H1 (cell line): ENCODE data around the gene TPD52L1. TPM values are rescaled to one million over a fixed set of nuclear protein-coding genes. Genes with fewer than 3 reads are reported as not detected.

Experiments
- CTCF ChIA-PET: fragments of 300-600 bp; sonication (Branson Sonifier 250); formaldehyde crosslinking; loops from one replicate; lab custom pipeline; 2021; ENCODE audit not compliant: partially characterized antibody; lab: Charles Lee
- POLR2A ChIA-PET: fragments of 300-600 bp; sonication (Branson Sonifier 250); formaldehyde crosslinking; loops from one replicate; lab custom pipeline; 2021; ENCODE audit warnings: inconsistent platforms; ENCODE audit not compliant: partially characterized antibody; lab: Charles Lee
- DNase-seq, 2 experiments: peaks; one replicate each; pipeline versions ENCODE4 v3.0.0 to v3.0.0-alpha.2; 2010 to 2022; ENCODE audit warnings: low spot score in 2 of 2, low read depth in 1 of 2, mixed read lengths in 1 of 2
- FAIRE-seq: peaks from 2 replicates; lab custom pipeline; 2011; peaks lifted over from hg19 to GRCh38; lab: Jason Lieb, UNC
- H2AFZ ChIP-seq: 2 replicates; pipeline ENCODE4 v1.8.1; 2012; ENCODE audit warnings: low read length, inconsistent platforms
- H2AK5ac ChIP-seq: 2 replicates; pipeline ENCODE4 v1.6.1; 2013; ENCODE audit warnings: low read depth, low read length
- H2BK120ac ChIP-seq: replicated peaks from 2 replicates; pipeline ENCODE3; 2013; ENCODE audit warnings: low read depth, low read length, inconsistent platforms
- H2BK12ac ChIP-seq: 2 replicates; pipeline ENCODE4 v1.6.1; 2013; ENCODE audit warnings: low read depth, low read length
- H2BK15ac ChIP-seq: 2 replicates; pipeline ENCODE4 v1.6.1; 2013; ENCODE audit warnings: low read length
- H2BK20ac ChIP-seq: 2 replicates; pipeline ENCODE4 v1.6.1; 2013; ENCODE audit warnings: low read length
- H2BK5ac ChIP-seq: 2 replicates; pipeline ENCODE4 v1.6.1; 2013; ENCODE audit warnings: low read depth, low read length
- H3K14ac ChIP-seq: 2 replicates; pipeline ENCODE4 v1.6.1; 2013; ENCODE audit warnings: inconsistent platforms; ENCODE audit not compliant: insufficient read length
- H3K18ac ChIP-seq: 2 replicates; pipeline ENCODE4 v1.6.1; 2013; ENCODE audit warnings: low read length; ENCODE audit errors: extremely low read depth
- H3K23ac ChIP-seq: 2 replicates; pipeline ENCODE4 v1.6.1; 2013; ENCODE audit warnings: inconsistent platforms; ENCODE audit not compliant: insufficient read length
- H3K23me2 ChIP-seq: 2 replicates; pipeline ENCODE4 v1.6.1; 2013; ENCODE audit warnings: low read depth, low read length
- H3K27ac ChIP-seq: 2 replicates; pipeline ENCODE4 v1.6.1; 2011; ENCODE audit warnings: low read depth, low read length, inconsistent platforms
- H3K27me3 ChIP-seq, 4 experiments: replicated peaks in 1 of 4; 1 replicate in 1 of 4; 2 replicates in 3 of 4; pipeline versions ENCODE4 v1.6.1 to v1.8.1; 2011 to 2013; ENCODE audit warnings: low read length in 3 of 4, mild to moderate bottlenecking in 3 of 4, inconsistent platforms in 2 of 4, mixed read lengths in 2 of 4, moderate library complexity in 1 of 4; ENCODE audit not compliant: control insufficient read depth in 3 of 4, insufficient read depth in 3 of 4; ENCODE audit errors: extremely low read depth in 1 of 4
- H3K36me3 ChIP-seq, 4 experiments: 2 replicates each; pipeline versions ENCODE4 v1.6.1 to v1.8.1; 2011 to 2013; ENCODE audit warnings: mild to moderate bottlenecking in 4 of 4, low read length in 3 of 4, moderate library complexity in 2 of 4, control low read depth in 1 of 4, inconsistent platforms in 1 of 4; ENCODE audit not compliant: insufficient read depth in 4 of 4, control insufficient read depth in 2 of 4
- H3K4ac ChIP-seq: replicated peaks from 2 replicates; pipeline ENCODE3; 2013; ENCODE audit warnings: low read length, low read depth, mixed read lengths, inconsistent platforms; ENCODE audit not compliant: insufficient read length
- H3K4me1 ChIP-seq, 4 experiments: replicated peaks in 1 of 4; 1 replicate in 1 of 4; 2 replicates in 3 of 4; pipeline versions ENCODE4 v1.6.1 to v1.8.1; 2011 to 2013; ENCODE audit warnings: low read length in 3 of 4, inconsistent platforms in 2 of 4, mixed read lengths in 1 of 4; ENCODE audit not compliant: insufficient read depth in 4 of 4, control insufficient read depth in 3 of 4
- H3K4me2 ChIP-seq, 2 experiments: 2 replicates each; pipeline versions ENCODE4 v1.6.1 to v1.8.1; 2011 to 2013; ENCODE audit warnings: low read depth in 2 of 2, low read length in 2 of 2, control low read depth in 1 of 2, inconsistent platforms in 1 of 2, mild to moderate bottlenecking in 1 of 2; ENCODE audit not compliant: insufficient read depth in 1 of 2
- H3K4me3 ChIP-seq, 4 experiments: fragments of 200-600, 300-600 bp in 1 of 4; sonication (generic), shearing (Covaris generic), sonication (Bioruptor Twin) in 1 of 4; 2 replicates each; pipeline versions ENCODE4 v1.5.1 to v1.8.1; 2011 to 2016; ENCODE audit warnings: low read length in 4 of 4, low read depth in 3 of 4, control low read depth in 2 of 4, inconsistent platforms in 2 of 4, mild to moderate bottlenecking in 2 of 4, mixed read lengths in 1 of 4, moderate library complexity in 1 of 4; ENCODE audit not compliant: insufficient read depth in 2 of 4; ENCODE audit errors: extremely low read depth in 1 of 4
- H3K56ac ChIP-seq: replicated peaks from 2 replicates; pipeline ENCODE3; 2013; ENCODE audit warnings: low read depth, mild to moderate bottlenecking, mixed read lengths, low read length, inconsistent platforms; ENCODE audit not compliant: insufficient read length
- H3K79me1 ChIP-seq: 2 replicates; pipeline ENCODE4 v1.6.1; 2013; ENCODE audit warnings: low read depth, low read length, control low read depth
- H3K79me2 ChIP-seq, 2 experiments: 2 replicates each; pipeline versions ENCODE4 v1.6.1 to v1.8.1; 2012 to 2013; ENCODE audit warnings: low read length in 2 of 2, mild to moderate bottlenecking in 2 of 2, inconsistent platforms in 1 of 2; ENCODE audit not compliant: insufficient read depth in 2 of 2, control insufficient read depth in 1 of 2
- H3K9ac ChIP-seq, 4 experiments: replicated peaks in 1 of 4; 1 replicate in 1 of 4; 2 replicates in 3 of 4; pipeline versions ENCODE4 v1.6.1 to v1.8.1; 2011 to 2013; ENCODE audit warnings: low read depth in 3 of 4, low read length in 3 of 4, control low read depth in 2 of 4, mild to moderate bottlenecking in 2 of 4, moderate library complexity in 2 of 4, inconsistent platforms in 1 of 4; ENCODE audit errors: extremely low read depth in 1 of 4
- H3K9me3 ChIP-seq, 2 experiments: 2 replicates each; pipeline versions ENCODE4 v1.6.1 to v1.8.1; 2012 to 2013; ENCODE audit warnings: mild to moderate bottlenecking in 2 of 2, moderate library complexity in 2 of 2, control low read depth in 1 of 2, inconsistent platforms in 1 of 2, low read depth in 1 of 2, low read length in 1 of 2, mixed read lengths in 1 of 2; ENCODE audit not compliant: insufficient read depth in 2 of 2
- H4K20me1 ChIP-seq, 2 experiments: replicated peaks in 1 of 2; 2 replicates each; pipeline versions ENCODE3 to v1.8.1; 2011 to 2013; ENCODE audit warnings: inconsistent platforms in 2 of 2, low read length in 2 of 2, mild to moderate bottlenecking in 1 of 2; ENCODE audit not compliant: insufficient read depth in 2 of 2, control insufficient read depth in 1 of 2
- H4K5ac ChIP-seq: 2 replicates; pipeline ENCODE4 v1.6.1; 2013; ENCODE audit warnings: low read length, low read depth, mixed read lengths, inconsistent platforms; ENCODE audit not compliant: insufficient read length
- H4K8ac ChIP-seq: 2 replicates; pipeline ENCODE4 v1.8.0; 2013; ENCODE audit warnings: mild to moderate bottlenecking, moderate library complexity, low read length, inconsistent platforms; ENCODE audit not compliant: insufficient read depth; ENCODE audit errors: extremely low read depth
- H4K91ac ChIP-seq: replicated peaks from 2 replicates; pipeline ENCODE3; 2013; ENCODE audit warnings: low read length, mixed read lengths, inconsistent platforms; ENCODE audit not compliant: insufficient read length
- CEBPB ChIP-seq: IDR thresholded peaks from 2 replicates; pipeline ENCODE4 v1.6.1; 2012; ENCODE audit warnings: low read depth, low read length
- EZH2 ChIP-seq: fragments of 200-600 bp; sonication (generic); IDR thresholded peaks from 2 replicates; pipeline ENCODE4 v1.7.1; 2012; ENCODE audit warnings: low read depth, mild to moderate bottlenecking, moderate library complexity, low read length, inconsistent platforms; ENCODE audit not compliant: severe bottlenecking
- JUND ChIP-seq: IDR thresholded peaks from 2 replicates; pipeline ENCODE4 v1.6.1; 2011; ENCODE audit warnings: mild to moderate bottlenecking, improper control_type of control experiment, low read length
- NANOG ChIP-seq: IDR thresholded peaks from 2 replicates; pipeline ENCODE4 v1.6.1; 2011; ENCODE audit warnings: low read length, low read depth, mild to moderate bottlenecking, inconsistent platforms; ENCODE audit not compliant: insufficient read depth, poor library complexity, severe bottlenecking
- NRF1 ChIP-seq: IDR thresholded peaks from 2 replicates; pipeline ENCODE4 v1.6.1; 2011; ENCODE audit warnings: mild to moderate bottlenecking, low read depth, low read length, improper control_type of control experiment
- PHF8 ChIP-seq: fragments of 200-600 bp; sonication (generic); conservative IDR thresholded peaks from 2 replicates; pipeline ENCODE4 v1.7.1; 2012; ENCODE audit warnings: low read depth, mild to moderate bottlenecking, inconsistent platforms, low read length, moderate library complexity
- SAP30 ChIP-seq: fragments of 300-600 bp; sonication (generic); IDR thresholded peaks from 2 replicates; pipeline ENCODE4 v1.7.1; 2012; ENCODE audit warnings: low read length, moderate library complexity, mild to moderate bottlenecking, inconsistent platforms; ENCODE audit not compliant: insufficient read depth, insufficient replicate concordance
- SRF ChIP-seq: IDR thresholded peaks from 2 replicates; pipeline ENCODE4 v1.6.1; 2011; ENCODE audit warnings: mild to moderate bottlenecking, low read depth, low read length, moderate library complexity
- TBP ChIP-seq: IDR thresholded peaks from 2 replicates; pipeline ENCODE4 v1.6.1; 2011; ENCODE audit warnings: low read depth, low read length, improper control_type of control experiment
- WGBS, 2 experiments: shearing (Covaris generic) in 1 of 2; methylation state at CpG; one replicate each; pipeline versions ENCODE4 v1.1.6 to v1.1.7; 2013 to 2015; ENCODE audit warnings: low lambda C conversion rate in 2 of 2, mixed read lengths in 2 of 2, inconsistent platforms in 1 of 2, low coverage in 1 of 2, missing lambda C conversion rate in 1 of 2; ENCODE audit not compliant: insufficient replicate concordance in 2 of 2, insufficient coverage in 1 of 2, insufficient read length in 1 of 2; ENCODE audit errors: extremely low coverage in 1 of 2, missing lambda C conversion rate in 1 of 2; 5-methylcytosine and 5-hydroxymethylcytosine counted together
- polyA plus RNA-seq, 7 experiments: library from polyadenylated mRNA; depleted of rRNA in 3 of 7; stranded (reverse) in 5 of 7; unstranded in 2 of 7; fragments of >200 nt in 5 of 7; fragments of 200-250 nt in 2 of 7; gene quantifications; 1 replicate in 5 of 7; 2 replicates in 1 of 7; 4 replicates in 1 of 7; pipeline versions ENCODE4 v1.2.1 to v1.2.3, GENCODE V29; 2011 to 2013; ENCODE audit warnings: missing spikeins in 2 of 7, mixed read lengths in 2 of 7
- total RNA-seq: library from RNA; stranded (reverse); fragmentation: NEBNext Ultra II Directional; extraction: Animal tissue kit (Norgen Biotek cat#: 25700); gene quantifications from 2 replicates; pipeline ENCODE4 v1.2.1, GENCODE V29; 2021

TPD52L1 gene
- total and polyA plus RNA-seq, 2 of the 8 experiments (the other 6 are each of a cell fraction or from before 2014, with no cell fraction given) = 7.4 to 14.2 TPM

- Histone ChIP-seq H3K36me3 (peaks cover 8 to 40% (median 28%) of the 10 kb centered on the region in 4 experiments), H3K23ac (no peak overlapping the region), H4K20me1 (peaks cover 0 to 3% of the 10 kb centered on the region in 2 experiments), H3K27me3 (no peaks in the 10 kb centered on the region), H3K56ac (no peak overlapping the region), H2BK15ac (no peak overlapping the region), H3K27ac (no peak overlapping the region), H2AFZ (no peak overlapping the region), H3K4me3 (no peak overlapping the region), H3K79me2 (no peaks in the 10 kb centered on the region), H4K5ac (no peak overlapping the region), H3K4ac (no peak overlapping the region), H3K23me2 (no peaks in the 10 kb centered on the region), H4K8ac (no peak overlapping the region), H2BK20ac (no peak overlapping the region), H3K18ac (no peak overlapping the region), H4K91ac (no peak overlapping the region), H3K9me3 (no peaks in the 10 kb centered on the region), H3K4me1 (no peaks in the 10 kb centered on the region), H3K79me1 (no peaks in the 10 kb centered on the region; the same call in 1 of the 2 replicates), H3K4me2 (no peak overlapping the region), H3K9ac (no peak overlapping the region), H3K14ac (no peak overlapping the region), H2BK12ac (no peak overlapping the region), H2BK5ac (no peak overlapping the region), H2AK5ac (no peak overlapping the region), H2BK120ac (no peak overlapping the region)
- 88% methylated on average over 1 of the region's 1 CpG; no CpG with 5 or more reads in 1 of the 2 experiments for WGBS, 2 experiments
- DNase-seq (no peak), FAIRE-seq (no peak)
- POLR2A ChIA-PET = interaction anchor here (1.2 kb wide), 1 partner anchor 13 kb away, joined by 3 read pairs; no protein-coding TSS in a partner anchor
- CTCF ChIA-PET = interaction anchor here (0.6 to 1.0 kb wide), 2 partner anchors 153 to 423 kb away, joined by 3 read pairs; no protein-coding TSS in a partner anchor
- TF ChIP-seq SRF = no peak
- no peak for TF ChIP-seq NRF1
- TF ChIP-seq SAP30 = no peak
- TF ChIP-seq PHF8 = no peak
- TF ChIP-seq CEBPB = no peak
- no peak for TF ChIP-seq JUND
- no peak for TF ChIP-seq TBP
- TF ChIP-seq NANOG = no peak
- no peak for TF ChIP-seq EZH2
These were observed 140.5 kb downstream of the TPD52L1 start for GRCh38 chr6:125294036-125294435.
